GM10266 (cell line): Measurements from ENCODE around the gene PSME3.

Experiments used
- DNase-seq: peaks from one replicate; pipeline ENCODE4 v3.0.0; 2012; ENCODE audit errors: extremely low spot score
- CTCF ChIP-seq: IDR thresholded peaks from 2 replicates; pipeline ENCODE4 v1.5.1; 2012; ENCODE audit warnings: mild to moderate bottlenecking, low read depth; ENCODE audit not compliant: control insufficient read depth, insufficient read depth; ENCODE audit errors: missing control alignments

PSME3 gene

GRCh38 chr17:42795061-42795460, 38.1 kb upstream of the PSME3 start:
- TF ChIP-seq CTCF, result no peak

GRCh38 chr17:42795465-42795864, 37.7 kb upstream of the PSME3 start:
- DNase-seq, result no peak
- no peak for TF ChIP-seq CTCF

More at GRCh38 chr17:42795061-42795460, 38.1 kb upstream of the PSME3 start:
- DNase-seq, result no peak

- TF ChIP-seq CTCF, result no peak
- DNase-seq, result no peak
Measured at GRCh38 chr17:42796066-42796758, 37.0 kb upstream of the PSME3 start.

GRCh38 chr17:42797067-42798007, 35.9 kb upstream of the PSME3 start:
- TF ChIP-seq CTCF, result no peak
- DNase-seq, result no peak

GRCh38 chr17:42798011-42798382, 35.2 kb upstream of the PSME3 start:
- no peak for DNase-seq
- TF ChIP-seq CTCF, result no peak

GRCh38 chr17:42798383-42799380, 34.5 kb upstream of the PSME3 start, which contains the start of the genes CNTD1 and COA3:
Gene CNTD1, plus strand, starts transcription at chr17:42798861. Its CDS starts 207 bp downstream, at chr17:42799068.
Gene COA3, minus strand, starts transcription at chr17:42798704. Its CDS starts 23 bp downstream, at chr17:42798681.
- TF ChIP-seq CTCF, result no peak
- peak; percentile 91 for DNase-seq
